ENCODE measurements around the gene BCL6.

BCL6 gene

DNA sequence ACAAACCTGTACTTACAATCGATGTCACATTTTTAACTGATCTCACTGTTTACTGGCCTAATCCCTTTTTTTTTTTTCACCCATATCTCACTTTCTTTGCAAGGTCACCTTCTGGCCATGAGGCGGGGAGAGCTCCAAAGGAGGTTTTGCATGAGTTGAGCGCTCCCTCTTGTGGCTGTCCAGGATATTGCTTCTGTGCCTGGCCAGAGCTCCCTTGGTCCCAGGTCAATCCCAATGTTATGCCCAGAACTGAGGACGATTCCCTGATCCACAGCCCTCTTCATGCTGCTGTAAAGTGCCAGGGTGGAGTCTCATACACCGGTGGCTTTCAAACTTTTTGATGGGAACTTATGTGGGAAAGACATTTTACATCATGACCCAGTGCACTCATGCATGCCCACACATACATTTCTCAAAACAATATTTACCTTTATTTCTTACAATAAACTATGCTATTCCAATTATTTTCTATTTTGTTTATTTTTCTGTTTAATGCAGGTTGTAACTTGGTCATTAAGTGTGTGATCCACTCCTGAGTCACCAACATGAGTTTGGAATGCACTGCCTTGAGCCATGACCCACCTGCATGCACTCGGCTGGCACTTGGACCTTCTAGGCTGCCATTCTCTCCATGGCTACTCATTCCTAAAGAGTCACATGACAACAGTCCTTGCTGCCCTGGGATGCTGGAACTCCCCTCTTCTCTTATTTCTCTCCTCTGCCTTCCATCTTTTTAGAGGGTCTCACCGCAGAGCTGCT lies 65.5 kb downstream of the BCL6 start:
- DNase-seq: peak in 44 of 51 donors; percentile 8 to 80 (median 50)

DNA sequence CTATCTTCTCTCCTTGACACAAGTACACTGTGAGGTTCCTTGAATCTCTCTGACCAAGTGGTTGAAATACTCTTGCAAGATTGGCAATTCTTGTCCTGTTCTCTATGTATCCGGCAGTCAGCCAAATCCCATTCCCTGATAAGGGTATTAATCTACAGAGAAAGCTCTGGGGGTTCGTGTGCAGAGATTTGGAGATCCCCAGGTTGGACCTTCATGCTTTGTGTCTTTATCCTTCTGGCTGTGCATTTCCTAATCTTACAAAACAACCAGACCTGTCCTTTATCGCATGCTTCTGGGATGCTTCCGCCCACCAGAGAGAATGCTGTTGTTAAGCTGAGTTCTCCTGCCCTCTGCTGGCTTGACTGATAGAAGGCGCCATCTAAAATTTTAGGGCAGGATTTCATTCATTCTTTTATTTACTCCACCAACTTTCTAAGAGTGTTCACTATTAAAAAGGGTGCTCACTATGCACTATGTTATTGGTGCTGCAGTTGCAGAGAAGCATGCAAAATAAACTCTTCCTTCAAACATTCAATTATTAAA lies 66.5 kb downstream of the BCL6 start:
- peak in 22 of 51 donors; percentile 2 to 55 (median 14) for DNase-seq

DNA sequence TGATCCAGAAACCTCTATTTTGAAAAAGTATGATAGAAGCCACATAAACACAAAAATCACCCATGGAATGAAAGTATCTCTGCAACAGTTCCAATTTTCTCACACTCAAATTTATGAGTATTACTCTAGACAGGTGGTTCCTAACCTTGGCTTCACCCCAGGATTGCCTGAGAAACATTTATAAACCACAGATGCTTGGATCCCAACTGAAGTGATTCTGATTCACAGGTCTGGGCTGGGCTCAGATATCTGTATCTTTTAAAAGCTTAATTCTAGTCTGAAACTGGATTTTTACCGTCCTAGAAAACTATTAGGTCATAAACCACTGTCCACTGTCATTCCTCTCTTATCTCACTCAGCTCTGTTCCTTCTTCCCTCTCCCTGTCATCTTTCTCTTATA lies 67.7 kb downstream of the BCL6 start:
- no peak for DNase-seq

DNA sequence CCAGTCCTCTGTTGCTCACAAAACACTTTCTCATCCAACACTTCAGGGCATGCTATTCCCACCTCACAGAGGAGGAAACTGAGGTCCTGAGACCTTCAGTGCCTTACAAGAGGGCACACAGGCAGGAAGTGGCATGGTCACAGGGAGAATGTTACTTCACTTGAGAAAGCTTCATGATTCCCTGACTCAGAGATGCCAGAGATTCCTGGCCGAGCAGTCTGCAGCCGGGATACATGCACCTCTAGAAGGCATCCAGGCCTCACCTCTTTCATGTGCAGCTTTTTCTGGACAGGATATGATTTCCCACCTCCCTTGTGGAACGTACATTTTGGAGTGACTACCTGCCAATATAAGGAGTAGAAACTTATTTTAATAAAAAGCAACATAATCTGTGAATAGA lies 72.3 kb downstream of the BCL6 start:
- DNase-seq: no peak
